Fibroblast of peridontal ligament (primary cell): ENCODE data around the gene KAZN.

ENCODE experiments used
- DNase-seq: peaks from one replicate; pipeline ENCODE4 v3.0.0-alpha.2; 2010; ENCODE audit errors: extremely low read depth

The KAZN gene

GRCh38 chr1:14677292-14677971, 78.9 kb downstream of the KAZN start:
- no peak for DNase-seq

- no peak for DNase-seq
These were observed 79.6 kb downstream of the KAZN start for GRCh38 chr1:14678011-14678638.

- no peak for DNase-seq
These were observed 80.7 kb downstream of the KAZN start for GRCh38 chr1:14679027-14679688.

- DNase-seq: peak; percentile 6
These were observed 82.7 kb downstream of the KAZN start for GRCh38 chr1:14681182-14681581.

- DNase-seq: no peak
These were observed 84.6 kb downstream of the KAZN start for GRCh38 chr1:14682941-14683621.

GRCh38 chr1:14685078-14685477, 86.6 kb downstream of the KAZN start:
- DNase-seq: no peak

GRCh38 chr1:14686701-14687100, 88.2 kb downstream of the KAZN start:
- no peak for DNase-seq

- no peak for DNase-seq
These were observed 88.7 kb downstream of the KAZN start for GRCh38 chr1:14687147-14687546.

- DNase-seq: peak; percentile 24
These were observed 91.6 kb downstream of the KAZN start for GRCh38 chr1:14689996-14690615.

- DNase-seq: no peak
These were observed 95.5 kb downstream of the KAZN start for GRCh38 chr1:14693949-14694348.

- DNase-seq: no peak
These were observed 96.1 kb downstream of the KAZN start for GRCh38 chr1:14694589-14694988.

GRCh38 chr1:14696761-14697160, 98.3 kb downstream of the KAZN start:
- no peak for DNase-seq

- DNase-seq: no peak
These were observed 98.9 kb downstream of the KAZN start for GRCh38 chr1:14697353-14697752.

- no peak for DNase-seq
These were observed 99.8 kb downstream of the KAZN start for GRCh38 chr1:14698314-14698713.

- DNase-seq: no peak
These were observed 101.1 kb downstream of the KAZN start for GRCh38 chr1:14699620-14700019.

GRCh38 chr1:14704846-14705245, 106.4 kb downstream of the KAZN start:
- DNase-seq: no peak

- DNase-seq: no peak
These were observed 107.3 kb downstream of the KAZN start for GRCh38 chr1:14705824-14706223.

GRCh38 chr1:14706631-14707030, 108.1 kb downstream of the KAZN start:
- DNase-seq: no peak

- no peak for DNase-seq
These were observed 109.3 kb downstream of the KAZN start for GRCh38 chr1:14707531-14708445.

GRCh38 chr1:14710331-14710730, 111.8 kb downstream of the KAZN start:
- no peak for DNase-seq

GRCh38 chr1:14712136-14712535, 113.7 kb downstream of the KAZN start:
- no peak for DNase-seq
